Measurements from ENCODE around the gene HTRA1. TPM values are rescaled to one million over a fixed set of nuclear protein-coding genes. Genes with fewer than 3 reads are reported as not detected.

The HTRA1 gene
- total RNA-seq, 1 experiment from 2014 or later: 0.39 TPM

- Histone ChIP-seq H3K4me1 (ENCODE audit: control insufficient read depth in 1 of 2, insufficient read depth in 2 of 2, low read length in 2 of 2) (no peaks in the 10 kb centered on the region), H3K9ac (ENCODE audit: low read length) (no peak overlapping the region), H3K27ac (ENCODE audit: low read depth, low read length) (no peak overlapping the region), H4K20me1 (ENCODE audit: insufficient read depth) (no peaks in the 10 kb centered on the region), H3K9me2 (ENCODE audit: insufficient read depth) (no peaks in the 10 kb centered on the region), H3K4me3 (replicated peaks in 1 of 2; ENCODE audit: low read depth in 1 of 2, low read length in 2 of 2) (no peak overlapping the region), H3K9me3 (ENCODE audit: control insufficient read depth in 1 of 2, insufficient read depth in 1 of 2, low read depth in 1 of 2, low read length in 2 of 2) (no peaks in the 10 kb centered on the region), H3K4me2 (ENCODE audit: low read length) (no peak overlapping the region), H3K36me3 (ENCODE audit: control insufficient read depth in 1 of 2, insufficient read depth in 2 of 2, low read length in 2 of 2) (no peaks in the 10 kb centered on the region), H3K27me3 (ENCODE audit: insufficient read depth, low read length) (peaks cover 10% of the 10 kb centered on the region; the same call in 1 of the 2 replicates), H3K79me2 (ENCODE audit: insufficient read depth, low read length) (no peaks in the 10 kb centered on the region), H2AFZ (ENCODE audit: low read depth, low read length, poor library complexity, severe bottlenecking) (no peak overlapping the region)
- ChIA-PET CTCF (no interaction called here), POLR2A (no interaction called here), RAD21 (ENCODE audit: low non-redundant PET in 1 of 2, low total read pairs in 2 of 2, uncharacterized antibody in 2 of 2, unreplicated experiment in 2 of 2) (no interaction called here)
- TF ChIP-seq ZFX (IDR thresholded peaks at IDR 0.05) (no peak), EZH2 (IDR thresholded peaks at IDR 0.05) (no peak), TCF7L2 (IDR thresholded peaks at IDR 0.05; ENCODE audit: borderline replicate concordance, extremely low read depth, insufficient read depth, insufficient read length) (no peak), EZH2phosphoT487 (IDR thresholded peaks at IDR 0.05; ENCODE audit: borderline replicate concordance) (no peak), ATF3 (IDR thresholded peaks at IDR 0.05) (no peak), CTCF (IDR thresholded peaks at IDR 0.05 in 2 of 3, conservative IDR thresholded peaks at IDR 0.05 in 1 of 3; ENCODE audit: borderline replicate concordance in 1 of 3, insufficient read depth in 1 of 3, low read depth in 2 of 3, low read length in 2 of 3) (no peak), FOSL1 (IDR thresholded peaks at IDR 0.05; ENCODE audit: low read depth) (no peak)
- ATAC-seq (no peak), DNase-seq (ENCODE audit: low read depth, low spot score) (no peak)
- BruUV-seq (replicated peaks): no TSS peak
- intact Hi-C loops (cut with micrococcal nuclease): no loop called here
Observed at GRCh38 chr10:122458693-122459092, 2.7 kb upstream of the HTRA1 start.
